SKM-1 treated with dmso at 0.1 percent for 144 hours (cell line): ENCODE measurements around the gene HTR4.

Source experiments
- DNase-seq: peaks from one replicate; lab custom pipeline; 2025; ENCODE audit not compliant: unreplicated experiment; lab: John Stamatoyannopoulos, UW

HTR4 gene

DNA sequence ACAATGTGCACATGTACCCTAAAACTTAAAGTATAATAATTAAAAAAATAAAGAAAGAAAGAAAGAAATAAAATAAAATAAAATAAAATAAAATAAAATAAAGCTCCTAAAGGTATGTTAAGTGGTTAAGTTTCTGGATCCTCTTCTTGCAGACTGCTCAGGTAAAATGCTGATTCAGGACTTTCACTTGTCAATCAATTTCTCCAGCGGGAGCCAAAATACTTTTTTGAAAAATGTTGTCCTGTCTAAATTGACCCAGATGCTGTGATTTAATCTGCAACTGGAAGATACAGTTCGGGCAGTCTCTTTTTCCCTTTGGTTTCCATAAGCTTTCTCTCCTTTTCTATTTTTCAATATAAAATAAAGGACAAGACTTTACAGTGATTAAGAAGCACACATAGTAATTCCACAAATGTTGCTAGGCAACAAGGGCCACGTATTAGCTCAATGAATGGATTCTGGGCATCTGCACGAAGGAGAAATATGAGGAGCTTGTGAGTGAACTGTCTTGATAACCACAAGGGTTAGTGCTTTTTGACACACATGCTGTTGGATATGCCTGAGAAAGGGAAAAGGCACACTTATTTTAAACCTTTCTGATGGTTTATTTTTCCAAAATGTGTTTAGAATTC, 38.6 kb downstream of the HTR4 start:
- no peak for DNase-seq

DNA sequence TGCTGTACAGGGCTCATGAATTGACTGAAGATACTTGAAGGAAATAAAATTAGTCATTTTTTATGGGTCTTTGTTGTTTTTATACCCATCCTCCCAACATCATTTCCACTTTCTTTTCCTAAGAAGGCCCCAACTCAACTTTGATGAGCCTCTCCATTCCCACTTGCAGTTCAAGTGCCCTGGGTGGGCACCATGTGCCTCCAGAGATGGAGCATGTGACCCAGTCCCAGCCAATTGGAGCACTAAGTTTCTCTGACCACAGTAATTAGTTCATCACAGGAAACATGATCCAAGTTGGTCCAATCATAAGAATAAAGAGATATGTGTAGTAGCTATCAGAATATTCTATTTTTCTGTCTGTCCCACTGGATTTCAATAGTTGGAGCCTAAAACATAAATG, 46.9 kb downstream of the HTR4 start:
- no peak for DNase-seq

DNA sequence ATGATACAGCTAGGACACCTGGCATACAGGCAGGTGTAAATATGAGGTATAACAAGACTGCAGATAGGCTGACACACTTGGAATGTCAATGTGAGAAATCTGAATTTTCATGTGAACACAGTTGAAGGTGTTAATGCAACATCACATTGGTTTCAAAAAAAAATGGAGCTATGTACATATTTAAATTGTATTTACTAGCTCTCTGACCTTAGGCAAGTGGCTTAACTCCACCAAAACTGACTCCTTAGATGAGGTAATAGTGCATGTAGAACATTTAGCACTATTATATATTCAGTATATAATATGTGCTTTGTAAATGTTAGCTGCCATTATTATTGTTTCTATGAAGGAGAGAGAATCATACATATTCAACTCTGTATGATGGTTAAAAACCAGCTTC, 48.0 kb downstream of the HTR4 start:
- no peak for DNase-seq

DNA sequence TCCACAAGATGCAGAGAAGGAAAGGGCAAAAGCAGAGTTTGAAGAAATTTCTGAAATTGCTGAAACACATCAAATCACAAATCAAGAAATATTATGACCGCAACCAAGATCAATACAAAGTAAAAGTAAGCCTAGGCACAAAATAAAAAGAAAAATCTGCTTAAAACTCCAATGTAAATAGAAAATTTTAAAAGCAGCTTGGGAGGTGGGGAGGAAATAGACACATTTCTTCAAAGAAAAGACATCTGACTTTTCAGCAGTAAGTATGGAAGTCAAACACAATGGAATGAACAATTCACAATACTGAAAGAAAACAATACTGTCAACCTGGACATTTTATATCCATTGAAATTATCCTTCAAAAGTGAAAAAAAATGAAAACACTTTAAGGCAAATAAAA, 55.1 kb downstream of the HTR4 start:
- DNase-seq: no peak

DNA sequence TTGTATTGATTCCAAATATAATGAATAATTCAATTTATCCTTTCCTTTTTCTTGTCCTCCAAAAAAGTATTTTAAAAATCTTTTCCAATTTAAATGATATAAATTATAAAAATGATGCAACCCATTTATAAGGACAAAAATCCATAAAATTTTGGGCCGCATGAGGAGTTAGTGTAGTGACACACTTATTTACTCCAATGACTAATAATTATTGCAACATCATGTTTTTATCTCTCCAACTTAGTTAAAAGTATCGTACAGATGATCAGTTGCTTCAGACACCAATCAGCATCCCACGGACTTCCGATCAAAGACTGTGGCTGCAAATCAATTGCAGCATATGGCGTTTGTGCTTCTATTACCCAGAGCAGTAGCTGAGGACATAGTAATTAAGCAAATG, 58.6 kb downstream of the HTR4 start:
- DNase-seq: no peak

DNA sequence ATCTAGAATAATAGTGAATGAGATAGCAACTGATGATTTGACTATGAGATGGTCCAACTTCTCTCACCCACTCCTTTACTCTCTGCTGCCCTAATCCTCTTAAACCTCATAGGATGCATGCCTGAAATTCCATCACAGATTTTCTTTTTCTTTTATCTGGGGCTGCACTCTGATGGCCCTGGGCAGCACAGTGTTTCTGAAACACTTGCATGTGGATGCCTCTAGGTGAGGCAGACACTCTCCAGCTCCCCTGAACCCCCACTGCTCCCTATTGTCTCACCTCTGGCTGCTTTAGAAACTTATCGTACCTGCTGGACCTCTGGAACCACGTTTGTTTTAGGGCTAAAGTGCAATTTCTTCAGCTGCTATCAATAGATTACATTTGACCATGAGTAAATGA, 67.5 kb downstream of the HTR4 start:
- no peak for DNase-seq

DNA sequence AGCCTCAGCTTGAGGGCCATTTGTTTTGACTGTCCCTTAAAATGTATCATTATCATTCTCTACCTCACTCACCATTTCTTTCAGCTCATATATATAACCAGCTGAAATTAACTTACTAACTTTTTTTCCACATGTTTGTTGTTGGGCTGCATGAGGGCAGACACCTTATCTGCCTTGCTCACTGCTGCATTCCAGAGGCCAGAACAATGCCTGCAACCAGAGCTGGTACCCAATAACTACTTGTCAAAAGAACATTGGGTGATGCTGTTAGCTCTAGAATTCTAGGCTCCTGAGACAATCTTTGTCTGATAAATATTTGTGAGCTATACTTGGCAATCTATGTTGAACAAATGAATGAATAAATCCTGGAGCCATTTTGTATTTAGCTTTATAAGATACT, 68.3 kb downstream of the HTR4 start:
- DNase-seq: no peak

DNA sequence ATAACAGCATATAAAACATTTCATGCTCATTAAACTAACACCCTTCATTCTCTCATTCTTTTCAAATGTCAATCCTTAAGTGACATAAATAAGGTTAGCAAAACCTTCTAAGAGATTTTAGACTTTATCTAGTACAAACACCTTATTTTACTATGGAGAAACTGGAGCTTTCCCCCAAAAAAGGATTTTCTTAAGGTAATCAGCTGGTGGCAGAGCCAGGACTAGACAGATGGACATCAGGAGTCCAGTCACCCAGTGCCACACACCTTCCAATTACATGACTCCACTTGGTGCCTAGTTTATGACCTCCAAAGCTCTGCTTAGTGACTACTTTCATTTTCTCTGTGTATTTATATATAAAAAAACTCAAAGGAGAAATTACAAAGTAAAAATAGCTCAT, 70.2 kb downstream of the HTR4 start:
- no peak for DNase-seq

DNA sequence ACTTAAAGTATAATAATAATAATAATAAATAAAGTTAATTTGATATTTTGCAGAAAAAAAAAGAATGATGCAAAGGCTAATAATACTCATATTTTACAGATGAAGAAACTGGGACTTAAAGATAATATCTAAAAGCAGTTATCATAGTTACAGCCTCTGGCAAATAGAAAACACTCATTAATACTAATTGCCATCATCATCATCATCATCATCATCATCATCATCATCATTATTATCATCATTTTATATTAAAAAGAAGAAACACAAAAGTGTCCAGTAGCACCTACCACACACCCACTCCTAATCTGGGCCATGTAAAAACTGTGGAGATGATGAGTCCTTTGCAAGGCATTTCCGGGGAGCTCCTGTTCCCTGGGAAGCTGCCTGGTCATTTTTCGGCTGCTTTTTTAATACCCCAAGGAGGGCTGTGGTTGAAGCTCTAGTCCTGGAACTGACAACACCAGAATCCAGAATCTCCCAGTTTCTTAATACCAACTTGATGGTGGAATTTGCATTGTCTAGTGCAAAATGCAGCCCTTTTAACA, 70.8 kb downstream of the HTR4 start:
- DNase-seq: no peak

DNA sequence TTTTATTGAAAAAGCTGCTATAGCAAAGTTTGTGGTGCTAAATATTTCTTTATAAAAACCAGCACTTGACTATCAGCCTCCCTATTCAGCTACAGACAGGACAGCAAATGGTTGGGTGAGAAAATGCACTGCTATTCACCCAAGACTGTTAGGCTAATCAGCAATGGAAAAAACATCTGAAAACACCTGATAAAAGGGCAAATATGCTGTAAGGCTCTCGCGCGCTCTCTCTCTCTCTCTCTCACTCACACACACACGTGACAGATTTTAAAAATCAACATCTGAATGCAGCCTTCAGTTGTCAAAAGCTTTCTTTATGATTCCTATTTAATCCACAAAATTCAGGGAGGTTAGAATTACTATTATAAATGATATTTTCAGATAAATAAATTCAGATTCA, 80.2 kb downstream of the HTR4 start:
- DNase-seq: no peak

DNA sequence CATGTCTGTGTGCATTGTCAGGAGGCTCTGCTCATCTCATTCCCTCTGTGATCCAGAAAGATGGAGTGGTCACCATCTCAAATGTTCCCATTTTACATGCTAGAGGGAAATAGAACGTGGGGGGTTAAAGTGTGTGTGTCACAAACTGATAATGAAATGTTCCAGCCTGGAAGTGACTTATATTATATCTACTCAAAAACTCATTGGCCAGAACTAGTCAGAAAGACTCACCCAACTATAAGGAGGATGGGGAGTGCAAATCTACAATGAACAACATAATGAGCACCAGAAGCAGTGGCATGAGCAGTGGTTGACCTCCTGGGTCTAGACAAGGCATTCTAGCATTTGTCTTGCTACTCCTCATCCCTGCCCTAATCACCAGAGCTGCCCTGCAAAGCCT, 81.0 kb downstream of the HTR4 start:
- no peak for DNase-seq

DNA sequence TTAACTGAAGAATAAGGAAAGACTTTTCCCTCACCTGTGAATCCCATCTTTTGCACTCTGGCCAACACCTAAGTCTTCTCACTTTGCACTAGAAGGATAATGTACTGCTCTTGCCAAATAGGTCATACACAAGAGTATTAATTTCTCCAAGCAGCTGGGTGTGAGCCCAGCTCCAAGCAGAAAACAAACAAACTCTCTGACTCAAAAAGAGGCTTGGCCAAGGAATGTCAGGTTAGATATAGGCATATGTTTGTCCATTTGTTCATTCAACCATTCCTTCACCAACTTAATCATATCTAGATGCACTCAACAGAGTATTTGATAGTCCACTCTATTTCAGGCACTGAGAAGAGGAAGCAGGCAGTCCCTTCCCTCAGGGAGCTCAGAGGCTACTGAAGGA, 84.4 kb downstream of the HTR4 start:
- no peak for DNase-seq

DNA sequence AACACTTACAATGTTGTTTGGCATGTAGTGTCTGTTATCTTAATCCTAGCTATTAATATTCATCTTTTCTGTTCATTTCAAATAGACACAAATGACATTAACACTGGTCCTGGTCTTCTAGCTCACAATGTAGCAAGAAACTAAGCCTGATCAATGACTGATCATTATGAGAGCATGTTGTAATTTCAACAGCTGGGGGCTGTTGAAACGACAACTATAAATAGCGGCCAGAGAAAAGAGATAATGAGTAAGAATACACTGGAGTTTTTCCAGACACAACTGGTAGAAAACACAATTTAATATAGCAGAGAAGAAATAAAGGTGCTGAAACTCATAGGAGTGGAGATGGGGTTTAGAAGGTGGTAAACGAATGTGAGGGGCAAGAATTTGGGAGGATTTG, 89.2 kb downstream of the HTR4 start:
- DNase-seq: no peak

DNA sequence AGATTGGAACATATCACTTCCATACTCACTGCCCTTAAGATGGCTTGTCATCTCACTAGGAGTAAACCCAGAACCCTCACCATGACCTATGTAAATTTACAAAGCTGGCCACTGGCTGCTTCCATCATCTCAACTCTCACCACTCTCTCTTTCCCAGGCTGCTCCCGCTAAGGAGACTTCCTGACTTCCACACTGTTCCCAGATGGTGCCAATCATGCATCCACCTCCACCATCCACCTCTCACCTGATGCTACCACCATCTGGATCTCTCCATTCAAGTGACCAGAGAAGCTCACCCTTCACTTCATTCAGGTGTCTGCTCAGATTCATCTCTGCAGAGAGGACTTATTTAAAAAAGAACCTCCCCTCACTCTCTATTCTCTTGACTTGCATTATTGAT, 91.3 kb downstream of the HTR4 start:
- DNase-seq: no peak

DNA sequence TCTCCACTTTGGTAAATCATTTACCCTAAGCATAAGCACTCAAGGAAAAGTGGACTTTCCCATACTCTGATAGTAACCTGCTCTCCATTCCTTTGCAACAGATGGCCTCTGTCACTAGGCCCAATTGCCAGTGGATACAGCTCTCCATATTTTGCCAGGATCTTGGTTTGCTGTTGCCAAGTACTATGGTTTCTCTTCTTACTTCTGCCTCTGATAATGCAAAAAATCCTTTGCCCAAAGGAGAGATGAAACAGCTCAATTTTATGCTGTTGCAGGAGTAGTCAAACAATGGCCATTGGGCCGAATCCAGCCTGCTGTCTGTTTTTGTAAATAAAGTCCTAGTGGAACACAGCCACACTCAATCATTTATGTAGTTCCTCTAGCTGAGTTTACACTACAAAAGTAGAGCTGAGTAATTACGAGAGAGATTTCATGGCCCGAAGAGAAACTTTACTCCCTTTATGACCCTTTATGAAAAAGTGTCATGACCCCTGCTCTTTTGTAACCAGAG, 92.5 kb downstream of the HTR4 start:
- DNase-seq: no peak

DNA sequence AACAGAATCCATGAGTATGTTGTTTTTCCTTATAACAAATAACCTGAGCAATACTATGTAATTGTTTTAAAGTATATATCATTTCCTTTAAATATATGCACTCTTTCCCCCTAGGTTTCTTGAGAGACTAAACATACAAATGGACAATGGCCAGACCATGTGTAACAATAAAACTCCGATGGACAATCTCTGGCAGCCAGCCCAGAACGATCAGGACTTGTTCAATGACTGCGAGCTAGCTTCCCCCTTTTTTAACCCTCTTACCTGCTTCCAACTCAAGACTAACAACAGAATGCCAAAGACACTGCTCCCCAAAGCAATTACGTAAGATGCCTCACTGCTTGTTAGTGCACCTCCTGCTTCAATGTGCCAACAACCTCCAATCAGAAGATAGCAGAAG, 94.9 kb downstream of the HTR4 start:
- no peak for DNase-seq

DNA sequence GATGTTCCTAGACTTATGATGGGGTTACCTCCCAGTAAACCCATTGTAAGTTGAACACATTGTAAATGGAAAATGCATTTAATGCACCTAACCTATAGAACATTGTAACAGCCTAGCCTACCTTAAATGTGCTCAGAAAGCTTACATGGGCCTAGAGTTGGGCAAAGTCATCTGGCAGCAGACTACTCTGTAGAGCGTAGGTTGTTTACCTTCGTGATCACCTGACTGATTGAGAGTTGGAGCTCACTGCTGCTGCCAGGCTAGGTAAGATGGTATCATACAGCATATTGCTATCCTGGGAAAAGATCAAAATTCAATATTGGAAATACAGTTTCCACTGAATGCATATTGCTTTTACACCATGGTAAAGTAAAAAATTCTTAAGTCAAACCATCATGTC, 95.4 kb downstream of the HTR4 start:
- no peak for DNase-seq

DNA sequence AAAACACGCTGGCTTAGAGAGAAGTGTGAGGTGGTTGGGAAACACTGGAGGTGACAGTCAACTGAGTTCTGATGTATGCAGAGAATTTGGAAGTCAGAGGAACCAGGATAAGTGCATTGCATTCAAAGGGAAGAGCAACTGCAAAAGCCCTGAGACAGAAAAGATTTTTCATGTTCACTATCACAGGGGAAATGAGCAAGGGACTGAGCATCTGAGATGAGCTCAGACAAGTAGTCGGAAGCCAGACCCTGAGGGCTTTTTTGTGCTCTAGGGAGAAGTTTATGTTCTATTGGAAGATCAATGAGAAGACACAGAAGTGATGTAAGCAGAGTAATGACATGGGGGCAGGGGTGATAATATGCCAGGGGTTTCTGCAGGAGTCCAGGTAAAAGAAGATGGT, 97.5 kb downstream of the HTR4 start:
- no peak for DNase-seq

DNA sequence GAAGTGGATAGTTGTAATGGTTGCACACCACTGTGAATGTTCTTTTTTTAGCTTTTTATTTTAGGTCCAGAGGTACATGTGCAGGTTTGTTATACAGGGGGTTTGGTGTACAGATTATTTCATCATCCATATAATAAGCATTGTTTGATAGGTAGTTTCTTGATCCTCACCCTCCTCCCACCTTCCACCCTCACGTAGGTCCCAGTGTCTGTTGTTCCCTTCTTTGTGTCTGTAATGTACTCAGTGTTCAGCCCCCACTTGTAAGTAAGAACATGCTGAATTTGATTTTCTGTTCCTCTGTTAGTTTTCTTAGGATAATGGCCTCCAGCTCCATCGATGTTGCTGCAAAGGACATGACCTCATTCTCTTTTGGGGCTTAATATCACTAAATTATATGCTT, 99.7 kb downstream of the HTR4 start:
- DNase-seq: no peak

DNA sequence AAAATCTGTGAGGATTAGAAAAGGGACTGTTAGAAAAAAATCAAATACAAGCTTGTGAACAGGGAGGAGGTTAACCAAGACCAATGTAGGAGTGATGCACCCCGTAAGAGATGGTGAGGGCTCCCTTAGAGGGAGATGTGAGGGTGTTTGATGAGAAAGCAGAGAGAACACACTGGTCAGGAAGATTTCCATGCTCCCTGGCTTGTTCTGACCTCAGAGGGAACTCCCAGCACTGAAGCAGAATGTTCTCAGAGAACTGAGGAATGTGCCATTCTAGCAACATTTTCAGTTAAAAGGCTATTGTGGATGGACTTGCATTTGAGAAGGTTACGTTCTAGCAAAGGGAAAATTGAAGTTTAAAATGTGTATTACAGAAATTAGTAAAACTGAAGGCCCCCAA, 110.6 kb downstream of the HTR4 start:
- no peak for DNase-seq

DNA sequence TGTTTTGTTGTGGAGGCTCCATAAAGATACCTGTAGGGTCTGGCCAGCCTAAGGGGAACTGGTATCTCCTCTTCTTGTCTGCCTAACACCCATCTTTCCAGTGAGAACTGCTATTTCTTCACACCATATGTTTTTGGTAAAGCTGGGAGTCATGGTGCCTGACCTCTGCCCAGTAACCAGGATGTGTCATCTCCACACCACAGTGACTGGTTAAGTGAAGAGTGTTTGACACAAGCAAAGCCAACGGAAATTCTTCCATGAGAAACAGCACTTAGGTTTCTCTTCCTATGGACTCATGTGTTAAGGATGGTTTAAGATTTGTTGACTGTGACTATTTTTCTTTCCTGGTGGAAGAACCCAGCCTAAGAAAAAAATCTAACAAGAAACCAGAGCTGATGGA, 111.5 kb downstream of the HTR4 start:
- no peak for DNase-seq

DNA sequence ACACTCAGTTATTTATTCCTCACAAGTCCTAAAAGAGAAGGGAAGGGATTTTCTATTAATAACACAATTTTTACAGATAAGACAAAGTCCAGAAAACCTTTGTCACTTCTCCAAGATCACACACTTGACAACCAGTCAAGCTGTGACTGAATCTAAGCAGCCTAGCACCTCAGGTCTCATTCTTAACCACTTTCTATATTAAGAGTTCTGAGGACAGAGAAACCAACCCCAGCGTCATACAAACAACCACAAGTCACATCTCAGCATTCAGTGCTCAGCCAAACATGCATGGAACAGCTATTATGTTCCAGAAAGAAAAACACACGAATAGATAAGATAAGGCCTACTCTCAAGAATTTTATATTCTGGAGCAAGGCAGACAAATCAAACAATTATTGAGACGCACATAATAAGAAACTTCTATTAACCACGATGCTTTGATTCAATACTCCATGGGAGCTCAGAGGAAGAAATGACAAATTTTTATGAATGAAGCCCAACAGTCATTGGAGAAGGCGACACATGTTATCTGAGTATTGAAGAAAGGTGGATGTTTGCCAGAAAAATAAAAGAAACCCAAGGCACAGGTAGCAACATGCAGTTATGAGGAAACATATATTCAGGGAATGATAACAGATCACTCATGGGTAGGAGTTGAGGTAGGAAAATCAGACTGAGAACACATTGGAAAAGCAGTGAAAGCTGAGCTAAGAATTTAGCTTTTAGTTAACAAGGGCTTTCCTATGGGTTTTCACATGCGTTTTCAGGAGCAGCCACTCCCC, 113.1 kb downstream of the HTR4 start:
- no peak for DNase-seq

DNA sequence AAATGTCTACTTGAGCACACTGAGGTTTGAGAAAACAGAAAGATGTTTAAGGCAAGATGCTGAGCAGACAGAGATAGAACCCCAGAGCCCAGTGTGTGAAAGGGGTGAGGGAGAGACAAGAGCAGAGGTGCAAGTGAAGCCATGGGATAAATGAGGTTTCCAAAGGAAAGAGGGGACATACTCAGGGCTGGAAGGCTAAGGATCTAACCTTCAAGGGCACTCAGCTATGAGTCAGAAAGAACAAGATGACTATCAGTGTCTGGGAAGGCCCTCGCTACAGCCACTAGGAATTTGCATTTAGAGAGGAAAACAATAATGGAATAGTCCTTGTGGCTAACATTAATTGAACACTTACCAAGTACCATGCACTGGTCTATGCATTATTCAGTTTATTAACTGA, 113.7 kb downstream of the HTR4 start:
- no peak for DNase-seq
